ENCODE results near the gene TMPRSS6.

DNA sequence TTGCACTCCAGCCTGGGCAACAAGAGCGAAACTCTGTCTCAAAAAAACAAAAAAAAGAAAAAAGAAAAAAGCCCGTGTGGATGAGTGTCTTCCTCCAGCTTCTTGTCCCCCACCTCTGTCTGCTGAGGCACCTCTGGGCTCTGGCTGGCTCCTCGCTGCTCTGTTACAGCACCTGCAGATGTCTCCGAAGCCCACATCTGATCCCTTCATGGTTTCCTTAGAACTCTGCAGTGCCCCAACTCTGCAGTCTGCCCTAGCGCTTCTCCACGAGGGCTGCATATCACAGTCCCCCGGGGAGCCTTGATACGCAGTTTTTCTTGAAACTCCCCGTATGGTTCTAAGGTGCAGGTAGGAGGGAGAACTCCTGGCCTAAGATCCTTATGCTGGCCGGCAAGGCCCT, 42.1 kb downstream of the TMPRSS6 start:
- TF ChIP-seq POLR2A (IDR thresholded peaks at IDR 0.05) = no peak
- TF ChIP-seq, protein P1, sequence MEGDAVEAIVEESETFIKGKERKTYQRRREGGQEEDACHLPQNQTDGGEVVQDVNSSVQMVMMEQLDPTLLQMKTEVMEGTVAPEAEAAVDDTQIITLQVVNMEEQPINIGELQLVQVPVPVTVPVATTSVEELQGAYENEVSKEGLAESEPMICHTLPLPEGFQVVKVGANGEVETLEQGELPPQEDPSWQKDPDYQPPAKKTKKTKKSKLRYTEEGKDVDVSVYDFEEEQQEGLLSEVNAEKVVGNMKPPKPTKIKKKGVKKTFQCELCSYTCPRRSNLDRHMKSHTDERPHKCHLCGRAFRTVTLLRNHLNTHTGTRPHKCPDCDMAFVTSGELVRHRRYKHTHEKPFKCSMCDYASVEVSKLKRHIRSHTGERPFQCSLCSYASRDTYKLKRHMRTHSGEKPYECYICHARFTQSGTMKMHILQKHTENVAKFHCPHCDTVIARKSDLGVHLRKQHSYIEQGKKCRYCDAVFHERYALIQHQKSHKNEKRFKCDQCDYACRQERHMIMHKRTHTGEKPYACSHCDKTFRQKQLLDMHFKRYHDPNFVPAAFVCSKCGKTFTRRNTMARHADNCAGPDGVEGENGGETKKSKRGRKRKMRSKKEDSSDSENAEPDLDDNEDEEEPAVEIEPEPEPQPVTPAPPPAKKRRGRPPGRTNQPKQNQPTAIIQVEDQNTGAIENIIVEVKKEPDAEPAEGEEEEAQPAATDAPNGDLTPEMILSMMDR (IDR thresholded peaks at IDR 0.05) = no peak

Data from testis (tissue), 2 donors.